GM15510 (cell line): ENCODE results near the gene MC4R.

Experiments used
- POLR2A ChIP-seq: IDR thresholded peaks from 3 replicates; pipeline ENCODE4 v1.6.1; 2011; ENCODE audit warnings: borderline replicate concordance; ENCODE audit not compliant: insufficient read length; ENCODE audit errors: extremely low read depth

MC4R gene

GRCh38 chr18:60372596-60372995, at the start of gene MC4R:
Gene MC4R (minus strand): TSS chr18:60372775. CDS start chr18:60372349, 426 bp downstream.
- no peak for TF ChIP-seq POLR2A

GRCh38 chr18:60421356-60422118, 49.0 kb upstream of the MC4R start:
- TF ChIP-seq POLR2A: no peak

GRCh38 chr18:60417946-60418345, 45.4 kb upstream of the MC4R start:
- TF ChIP-seq POLR2A: no peak

GRCh38 chr18:60413944-60414547, 41.5 kb upstream of the MC4R start:
- no peak for TF ChIP-seq POLR2A

- TF ChIP-seq POLR2A: no peak
Measured at GRCh38 chr18:60411715-60412114, 39.1 kb upstream of the MC4R start.

GRCh38 chr18:60406721-60407120, 34.1 kb upstream of the MC4R start:
- no peak for TF ChIP-seq POLR2A

- no peak for TF ChIP-seq POLR2A
Measured at GRCh38 chr18:60404486-60405085, 32.0 kb upstream of the MC4R start.

GRCh38 chr18:60401346-60401745, 28.8 kb upstream of the MC4R start:
- no peak for TF ChIP-seq POLR2A

GRCh38 chr18:60391571-60392226, 19.1 kb upstream of the MC4R start:
- TF ChIP-seq POLR2A: no peak

- TF ChIP-seq POLR2A: no peak
Measured at GRCh38 chr18:60389314-60389713, 16.7 kb upstream of the MC4R start.

GRCh38 chr18:60385693-60386092, 13.1 kb upstream of the MC4R start:
- no peak for TF ChIP-seq POLR2A

GRCh38 chr18:60383893-60384292, 11.3 kb upstream of the MC4R start:
- TF ChIP-seq POLR2A: no peak

- no peak for TF ChIP-seq POLR2A
Measured at GRCh38 chr18:60377778-60378469, 5.3 kb upstream of the MC4R start.

- no peak for TF ChIP-seq POLR2A
Measured at GRCh38 chr18:60372132-60372531, 443 bp downstream of the MC4R start.

- no peak for TF ChIP-seq POLR2A
Measured at GRCh38 chr18:60358516-60358915, 14.1 kb downstream of the MC4R start.
